HL-60/S4 treated with phorbol 12-myristate 13-acetate at 8.2 ng/mL for 4 days and 3 days (cell line): Measurements from ENCODE around the gene SCFD2.
"Not testable (repeated sequence)": the region's sequence is repeated elsewhere in the genome, so short reads cannot be mapped to it uniquely, and the experiment has no call there.

Source experiments
- in situ Hi-C: fragments of 300-500 bp; cut with MboI; formaldehyde crosslinking; loops from 2 replicates; pipeline ENCODE4 v1.15.0; 2022; ENCODE audit warnings: low sequenced_read_pairs

The SCFD2 gene

GRCh38 chr4:52996261-52997131 lies 369.4 kb downstream of the SCFD2 start:
- in situ Hi-C loops = no loop called here

DNA sequence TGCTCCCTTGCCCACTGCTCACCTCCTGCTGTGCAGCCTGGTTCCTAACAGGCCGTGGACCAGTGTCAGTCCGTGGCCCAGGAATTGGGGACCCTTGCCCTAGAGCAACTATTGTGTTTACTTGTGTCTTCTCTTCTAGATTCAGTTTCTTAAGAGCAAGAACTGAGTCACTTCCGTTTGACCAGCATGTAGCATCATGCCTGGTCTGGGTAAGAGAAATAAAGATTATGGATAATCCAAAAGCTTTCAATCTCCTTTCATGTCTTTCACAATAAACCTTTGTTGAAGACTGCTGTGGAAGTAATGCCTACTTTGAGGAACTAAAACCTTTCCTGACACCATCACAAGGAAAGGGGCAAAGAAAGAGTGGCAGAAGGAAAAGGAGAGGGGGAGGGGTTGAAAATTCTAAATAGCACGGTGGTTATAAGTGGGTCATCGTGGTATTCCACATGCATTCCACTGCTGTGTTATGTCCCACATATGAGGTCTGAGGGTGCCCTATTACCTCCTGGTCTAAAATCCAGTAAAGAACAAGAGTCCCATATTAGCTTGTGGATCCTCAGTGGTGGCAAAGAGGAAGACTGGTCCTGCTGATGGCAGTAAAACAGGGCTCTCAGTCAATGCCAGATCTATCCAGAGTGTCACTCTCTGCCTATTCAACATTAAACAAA lies 370.4 kb downstream of the SCFD2 start:
- in situ Hi-C loops = no loop called here

- in situ Hi-C loops = no loop called here
These were observed 371.3 kb downstream of the SCFD2 start for GRCh38 chr4:52994567-52994966.

GRCh38 chr4:52993771-52994170 lies 372.1 kb downstream of the SCFD2 start:
- in situ Hi-C loops = no loop called here

DNA sequence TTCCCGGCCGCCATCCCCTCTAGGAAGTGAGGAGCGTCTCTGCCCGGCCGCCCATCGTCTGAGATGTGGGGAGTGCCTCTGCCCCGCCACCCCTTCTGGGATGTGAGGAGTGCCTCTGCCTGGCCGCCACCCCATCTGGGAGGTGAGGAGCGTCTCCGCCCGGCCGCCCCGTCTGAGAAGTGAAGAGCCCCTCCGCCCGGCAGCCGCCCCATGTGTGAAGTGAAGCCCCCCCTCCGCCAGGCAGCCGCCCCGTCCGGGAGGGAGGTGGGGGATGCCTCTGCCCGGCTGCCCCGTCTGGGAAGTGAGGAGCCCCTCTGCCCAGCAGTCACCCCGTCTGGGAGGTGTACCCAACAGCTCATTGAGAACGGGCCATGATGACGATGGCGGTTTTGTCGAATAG lies 373.3 kb downstream of the SCFD2 start:
- in situ Hi-C loops = not testable (repeated sequence)

DNA sequence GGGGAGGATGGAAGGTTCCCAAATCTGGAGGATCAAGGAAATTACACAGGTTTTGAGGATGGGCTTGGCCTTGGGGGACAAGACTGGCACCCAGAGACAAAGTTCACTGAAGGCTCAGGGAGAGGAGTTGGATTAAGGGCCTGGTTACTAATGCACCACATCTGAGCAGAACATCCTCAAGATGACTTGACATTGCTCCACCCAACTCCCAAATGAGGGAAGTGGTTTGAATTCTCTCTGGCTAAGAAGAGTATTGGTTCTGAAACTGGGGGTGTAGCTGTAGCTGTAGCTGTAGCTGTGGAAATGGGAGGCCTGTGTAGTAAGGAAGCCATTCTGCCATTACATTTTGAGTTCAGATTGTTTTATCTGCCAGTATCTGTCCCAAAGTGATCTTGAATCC lies 374.4 kb downstream of the SCFD2 start:
- in situ Hi-C loops = no loop called here

DNA sequence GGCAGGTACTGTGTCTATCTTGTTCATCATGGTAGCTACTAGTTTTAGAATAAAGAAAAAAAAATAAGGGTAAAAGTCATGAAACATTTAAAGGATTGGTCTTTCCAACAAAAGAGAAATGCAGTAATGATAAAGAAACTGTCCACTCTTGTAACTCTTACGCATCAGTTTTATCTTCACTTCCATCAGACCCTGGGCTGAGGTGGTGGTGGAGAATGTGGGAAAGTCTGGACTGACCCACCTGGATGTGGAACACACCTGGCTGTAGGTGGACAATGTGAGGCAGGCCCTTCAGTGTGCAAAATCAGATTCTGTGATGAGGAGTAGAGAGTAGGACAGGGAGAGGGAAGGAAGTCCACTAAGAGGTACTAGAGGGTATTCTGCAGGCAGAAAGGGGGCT lies 375.2 kb downstream of the SCFD2 start:
- in situ Hi-C loops = no loop called here

DNA sequence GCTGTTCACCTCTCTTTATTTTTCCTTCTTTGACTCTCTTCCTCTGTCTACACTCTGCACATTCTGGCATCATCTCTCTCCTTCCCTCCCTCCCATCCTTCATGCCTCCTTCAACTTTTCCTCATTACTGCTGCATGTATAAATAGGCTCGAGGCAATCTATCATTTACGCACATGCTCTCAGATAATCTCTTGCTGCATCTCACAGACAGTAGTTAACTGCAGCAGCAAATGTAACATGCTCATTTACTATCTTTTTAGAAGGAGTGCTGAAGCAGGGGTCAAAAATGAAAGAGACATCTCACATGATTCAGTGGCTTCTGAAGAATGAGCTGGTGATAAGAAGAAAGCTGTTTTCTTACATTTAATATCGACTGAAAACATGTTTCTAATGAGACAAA lies 376.0 kb downstream of the SCFD2 start:
- in situ Hi-C loops = no loop called here

DNA sequence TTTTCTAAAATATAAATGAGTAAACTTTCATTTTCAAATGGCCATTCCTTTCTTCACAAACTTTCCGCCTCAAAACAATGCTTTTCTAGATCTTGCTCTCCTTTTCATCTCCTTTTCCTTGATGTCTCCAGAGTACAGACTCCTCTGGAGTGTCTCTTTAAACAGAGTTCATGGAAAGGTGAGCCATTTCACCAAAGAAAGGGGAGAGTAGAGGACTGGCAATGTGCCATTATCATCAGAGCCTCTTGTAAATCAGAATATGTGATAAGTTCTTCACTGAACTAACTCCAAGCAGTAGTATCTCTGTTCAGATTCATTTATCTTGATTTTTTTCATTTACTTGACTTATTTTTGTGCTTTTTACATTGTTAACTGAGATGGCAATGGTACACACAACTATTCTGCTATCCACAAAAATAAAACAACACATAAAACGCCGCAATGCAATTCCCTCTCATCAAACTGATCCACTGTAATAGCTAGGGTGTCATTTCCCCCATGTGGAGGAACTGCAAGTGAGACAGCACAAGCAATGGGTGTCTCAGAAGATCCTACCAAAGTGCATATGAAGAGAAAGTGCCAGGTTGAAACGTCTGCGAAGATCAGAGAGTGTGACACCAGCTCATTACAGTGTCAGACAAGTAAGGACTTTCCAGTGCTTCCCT lies 378.3 kb downstream of the SCFD2 start:
- in situ Hi-C loops = no loop called here

- in situ Hi-C loops = no loop called here
These were observed 381.4 kb downstream of the SCFD2 start for GRCh38 chr4:52984462-52984881.

DNA sequence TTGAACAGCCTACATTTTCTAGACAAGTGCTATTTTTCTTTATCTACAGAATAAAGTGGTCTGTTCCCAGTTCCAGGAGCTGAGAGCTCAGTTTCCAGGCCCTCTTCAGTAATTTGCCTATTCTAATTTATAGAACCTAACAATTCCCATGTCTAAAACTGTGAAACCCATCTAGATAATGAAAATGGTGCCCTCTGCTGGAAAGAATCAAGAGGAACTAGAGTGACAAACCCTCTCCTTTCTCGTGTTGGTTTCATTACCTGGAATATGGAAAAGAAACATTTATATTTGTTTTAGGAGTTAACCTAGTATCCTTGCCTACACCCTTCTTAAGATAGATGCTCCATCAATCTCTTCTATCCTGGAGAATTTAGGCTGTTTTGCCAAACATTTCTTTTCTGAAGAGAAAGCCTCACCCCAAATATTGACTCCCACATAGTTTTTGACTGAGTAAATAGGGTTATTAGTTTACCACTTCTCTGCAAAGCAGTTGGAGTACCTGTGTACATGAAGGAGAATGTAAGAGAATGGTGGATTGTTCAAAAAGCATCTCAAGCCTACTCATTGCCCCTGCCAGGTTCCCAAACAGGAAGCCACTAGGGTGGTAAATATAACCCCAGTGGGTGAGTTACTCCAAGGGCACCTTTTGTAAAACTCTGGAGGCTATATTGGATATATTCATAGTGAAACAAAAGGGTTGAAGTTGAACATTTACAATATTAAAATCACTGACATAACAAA lies 382.1 kb downstream of the SCFD2 start:
- in situ Hi-C loops = no loop called here

GRCh38 chr4:52982946-52983340 lies 382.9 kb downstream of the SCFD2 start:
- in situ Hi-C loops = no loop called here

GRCh38 chr4:52982255-52982945 lies 383.5 kb downstream of the SCFD2 start:
- in situ Hi-C loops = no loop called here

GRCh38 chr4:52979821-52980590 lies 385.9 kb downstream of the SCFD2 start:
- in situ Hi-C loops = no loop called here

DNA sequence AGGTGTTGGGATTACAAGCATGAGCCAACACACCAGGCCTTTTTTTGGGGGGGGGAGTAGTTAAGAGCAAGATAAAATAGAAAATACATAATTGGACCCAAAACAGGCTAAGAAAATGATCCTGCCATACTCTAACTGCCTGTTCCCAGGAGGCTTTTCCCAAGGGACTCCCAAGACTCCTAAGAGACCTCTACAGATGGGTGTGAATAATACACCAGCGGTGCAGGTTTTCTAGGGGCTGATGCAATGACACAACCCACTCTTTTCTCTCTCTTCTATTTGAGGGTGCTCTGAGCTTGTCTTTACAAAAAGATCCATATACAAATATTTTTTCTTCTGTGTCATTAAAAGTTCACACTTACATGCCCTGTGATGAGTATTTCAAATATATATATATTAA lies 386.8 kb downstream of the SCFD2 start:
- in situ Hi-C loops = no loop called here

GRCh38 chr4:52977252-52977651 lies 388.6 kb downstream of the SCFD2 start:
- in situ Hi-C loops = no loop called here

DNA sequence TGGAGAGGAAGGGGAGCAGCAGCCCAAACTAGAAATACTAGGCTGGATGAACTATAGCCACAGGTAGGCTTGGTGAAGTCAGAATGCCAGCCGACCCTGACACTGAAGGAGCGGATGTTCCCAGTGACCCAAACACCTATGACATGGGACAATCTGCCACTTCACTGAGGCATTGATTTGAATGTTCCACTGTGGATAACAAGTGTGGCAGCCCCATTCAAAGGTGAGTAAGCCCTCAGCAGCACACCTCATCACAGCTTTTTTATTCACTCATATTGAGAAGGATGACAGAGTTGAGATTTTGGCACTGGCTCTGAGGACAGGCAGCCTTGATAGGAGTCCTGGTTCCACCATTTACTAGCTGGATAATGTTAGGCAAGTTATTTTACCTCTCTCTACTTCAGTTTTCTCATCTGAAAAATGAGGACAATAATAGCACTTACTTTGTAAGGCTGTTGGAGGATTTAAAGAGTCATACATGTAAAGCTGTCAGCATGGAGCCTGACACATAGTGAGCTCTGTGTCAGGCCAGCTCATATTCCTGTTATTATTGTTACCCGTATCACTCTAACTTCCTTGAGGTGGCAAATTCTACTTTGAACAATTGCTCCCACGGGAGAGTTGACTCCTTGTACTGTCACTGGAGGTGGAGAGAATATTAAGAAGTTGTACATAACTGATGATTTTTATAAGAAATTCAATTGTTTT lies 389.2 kb downstream of the SCFD2 start:
- in situ Hi-C loops = no loop called here

GRCh38 chr4:52968691-52969090 lies 397.2 kb downstream of the SCFD2 start:
- in situ Hi-C loops = no loop called here

- in situ Hi-C loops = no loop called here
These were observed 397.6 kb downstream of the SCFD2 start for GRCh38 chr4:52968241-52968640.
